GM12878 (cell line): ENCODE measurements around the gene ARHGEF3. TPM values are rescaled to one million over a fixed set of nuclear protein-coding genes. Genes with fewer than 3 reads are reported as not detected.

Source experiments
- ATAC-seq: fragments of 200-7000 bp; cut with Tn5 transposase; 3 replicates; pipeline ENCODE4 v1.9.1; 2020; ENCODE audit warnings: mild to moderate bottlenecking, moderate library complexity
- BruUV-seq: library from RNA; stranded (reverse); fragments of 400-500 nt; replicated peaks from 2 replicates; lab custom pipeline; 2021; lab: Mats Ljungman, UMichigan
- CTCF ChIA-PET: fragments of 300-600 bp; sonication (Branson Sonifier 250); formaldehyde crosslinking; extraction: SDS; loops from one replicate; lab custom pipeline; 2021; ENCODE audit warnings: inconsistent platforms; lab: Yijun Ruan, JAX
- POLR2A ChIA-PET: fragments of 350-600 bp; formaldehyde crosslinking; extraction: SDS; loops from one replicate; lab custom pipeline; 2021; ENCODE audit warnings: inconsistent platforms; lab: Charles Lee
- RAD21 ChIA-PET: fragments of 300-600 bp; sonication (Branson Sonifier 250); formaldehyde crosslinking; loops from one replicate; lab custom pipeline; 2023; ENCODE audit warnings: antibody characterized with exemption; ENCODE audit not compliant: unreplicated experiment; lab: Charles Lee
- SMC1A ChIA-PET: fragments of 300-600 bp; sonication (Branson Sonifier 250); formaldehyde crosslinking; loops from one replicate; lab custom pipeline; 2023; ENCODE audit not compliant: unreplicated experiment, uncharacterized antibody; lab: Charles Lee
- DNase-seq: peaks from one replicate; pipeline ENCODE4 v3.0.0-alpha.2; 2011; ENCODE audit warnings: low read depth, low spot score
- FAIRE-seq: peaks from 3 replicates; lab custom pipeline; 2011; peaks lifted over from hg19 to GRCh38; lab: Jason Lieb, UNC
- H2AFZ ChIP-seq: 2 replicates; pipeline ENCODE4 v1.6.0; 2011; ENCODE audit warnings: low read depth, low read length, control low read depth; ENCODE audit not compliant: control insufficient read depth
- H3K27ac ChIP-seq: 2 replicates; pipeline ENCODE4 v1.5.1; 2011; ENCODE audit warnings: control low read depth; ENCODE audit not compliant: control insufficient read depth, insufficient read depth
- H3K27me3 ChIP-seq, 2 experiments: replicated peaks in 1 of 2; 2 replicates each; pipeline versions ENCODE4 v1.6.0 to v1.6.1; 2011; ENCODE audit warnings: low read length in 1 of 2; ENCODE audit not compliant: control insufficient read depth in 2 of 2, insufficient read depth in 2 of 2
- H3K36me3 ChIP-seq, 2 experiments: 2 replicates each; pipeline ENCODE4 v1.5.1; 2011; ENCODE audit warnings: low read length in 1 of 2; ENCODE audit not compliant: control insufficient read depth in 2 of 2, insufficient read depth in 2 of 2
- H3K4me1 ChIP-seq: 2 replicates; pipeline ENCODE4 v1.6.1; 2011; ENCODE audit warnings: mild to moderate bottlenecking, low read length, moderate library complexity, mixed read lengths; ENCODE audit not compliant: control insufficient read depth, insufficient read depth
- H3K4me2 ChIP-seq: 2 replicates; pipeline ENCODE4 v1.6.0; 2011; ENCODE audit warnings: control low read depth; ENCODE audit not compliant: control insufficient read depth, insufficient read depth
- H3K4me3 ChIP-seq: fragments of 200-600 bp; sonication (generic); 2 replicates; pipeline ENCODE4 v1.5.1; 2016
- H3K79me2 ChIP-seq: 2 replicates; pipeline ENCODE4 v1.6.0; 2011; ENCODE audit warnings: low read length; ENCODE audit not compliant: control insufficient read depth, insufficient read depth
- H3K9ac ChIP-seq: 2 replicates; pipeline ENCODE4 v1.8.0; 2011; ENCODE audit warnings: low read length, control low read depth, mixed read lengths; ENCODE audit not compliant: control insufficient read depth, insufficient read depth
- H3K9me3 ChIP-seq: replicated peaks from 3 replicates; pipeline ENCODE4 v1.5.1; 2011; ENCODE audit warnings: mild to moderate bottlenecking, low read length; ENCODE audit not compliant: control insufficient read depth, insufficient read depth
- H4K20me1 ChIP-seq: 2 replicates; pipeline ENCODE4 v1.6.0; 2011; ENCODE audit not compliant: control insufficient read depth, insufficient read depth
- ATF2 ChIP-seq: IDR thresholded peaks from 2 replicates; pipeline ENCODE4 v1.6.1; 2012; ENCODE audit warnings: low read length, inconsistent platforms
- ATF7 ChIP-seq: fragments of 450-650 bp; IDR thresholded peaks from 2 replicates; pipeline ENCODE4 v1.6.1; 2016; ENCODE audit warnings: low read depth, mild to moderate bottlenecking
- BCL3 ChIP-seq: IDR thresholded peaks from 2 replicates; pipeline ENCODE4 v1.6.1; 2011; ENCODE audit warnings: borderline replicate concordance, low read depth, mild to moderate bottlenecking, moderate library complexity, low read length; ENCODE audit not compliant: insufficient read depth, poor library complexity, severe bottlenecking
- BHLHE40 ChIP-seq, 2 experiments: fragments of 450-650 bp in 1 of 2; IDR thresholded peaks; 2 replicates each; pipeline ENCODE4 v1.6.1; 2011 to 2017; ENCODE audit warnings: low read depth in 2 of 2, borderline replicate concordance in 1 of 2, improper control_type of control experiment in 1 of 2, low read length in 1 of 2, mild to moderate bottlenecking in 1 of 2
- CREB1 ChIP-seq: IDR thresholded peaks from 2 replicates; pipeline ENCODE4 v1.6.1; 2012; ENCODE audit warnings: low read depth, mild to moderate bottlenecking, inconsistent platforms
- E2F4 ChIP-seq: IDR thresholded peaks from 2 replicates; pipeline ENCODE4 v1.6.1; 2012; ENCODE audit warnings: low read depth, low read length, improper control_type of control experiment
- E2F8 ChIP-seq: fragments of 450-650 bp; IDR thresholded peaks from 2 replicates; pipeline ENCODE4 v1.6.1; 2018; ENCODE audit warnings: mild to moderate bottlenecking, low read depth, moderate library complexity; ENCODE audit not compliant: partially characterized antibody
- ESRRA ChIP-seq: IDR thresholded peaks from 2 replicates; pipeline ENCODE4 v1.6.1; 2012; ENCODE audit warnings: mild to moderate bottlenecking, low read length, improper control_type of control experiment
- HSF1 ChIP-seq: fragments of 150-350 bp; IDR thresholded peaks from 2 replicates; pipeline ENCODE4 v1.6.1; 2014; ENCODE audit warnings: mild to moderate bottlenecking, low read depth, low read length
- MTA3 ChIP-seq: IDR thresholded peaks from 2 replicates; pipeline ENCODE4 v1.6.1; 2012; ENCODE audit warnings: low read length, inconsistent platforms, borderline replicate concordance
- NFYB ChIP-seq: IDR thresholded peaks from 2 replicates; pipeline ENCODE4 v1.6.1; 2011; ENCODE audit warnings: low read depth, mild to moderate bottlenecking, low read length, improper control_type of control experiment, moderate library complexity; ENCODE audit not compliant: insufficient read depth
- RFX5 ChIP-seq: IDR thresholded peaks from 2 replicates; pipeline ENCODE4 v1.6.1; 2011; ENCODE audit warnings: low read depth, low read length, improper control_type of control experiment
- SMARCA5 ChIP-seq: fragments of 450-650 bp; IDR thresholded peaks from 2 replicates; pipeline ENCODE4 v1.6.1; 2017; ENCODE audit warnings: mild to moderate bottlenecking
- ZBED1 ChIP-seq: IDR thresholded peaks from 2 replicates; pipeline ENCODE4 v1.6.1; 2016; ENCODE audit warnings: borderline replicate concordance
- ZNF274 ChIP-seq: IDR thresholded peaks from one replicate; pipeline ENCODE4 v1.8.0; 2011; ENCODE audit not compliant: insufficient read length, insufficient read depth
- WGBS: methylation state at CpG from one replicate; pipeline ENCODE4 v1.1.6; 2016; ENCODE audit warnings: low lambda C conversion rate; ENCODE audit not compliant: insufficient replicate concordance, insufficient coverage; ENCODE audit errors: missing lambda C conversion rate; 5-methylcytosine and 5-hydroxymethylcytosine counted together
- in situ Hi-C: fragments of 300-500 bp; cut with MboI; formaldehyde crosslinking; loops from 9 replicates; pipeline ENCODE4 v1.14.3; 2018; ENCODE audit warnings: mixed read lengths
- intact Hi-C: fragments of 100-400 bp; cut with micrococcal nuclease; formaldehyde crosslinking; loops from one replicate; pipeline ENCODE4 v1.14.2; 2022; ENCODE audit not compliant: unreplicated experiment
- polyA plus RNA-seq, 11 experiments: library from polyadenylated mRNA; depleted of rRNA in 4 of 11; unstranded in 6 of 11; stranded (reverse) in 5 of 11; fragments of >200 nt; fragmentation: Nextera tagmentation in 4 of 11; fragmentation: Illumina TruSeq in 1 of 11; extraction: Ambion mirVana in 4 of 11; extraction: Trizol in 1 of 11; gene quantifications; 1 replicate in 1 of 11; 2 replicates in 10 of 11; pipeline versions ENCODE4 v1.2.1 to v1.2.3, GENCODE V29; 2011 to 2016; ENCODE audit warnings: inconsistent platforms in 2 of 11, missing spikeins in 2 of 11, low read depth in 1 of 11
- total RNA-seq, 4 experiments: library from RNA; depleted of rRNA in 3 of 4; stranded (reverse); fragments of >200 nt in 3 of 4; fragmentation: Illumina TruSeq in 1 of 4; extraction: Trizol in 1 of 4; gene quantifications; 2 replicates each; pipeline versions ENCODE4 v1.2.1 to v1.2.3, GENCODE V29; 2013 to 2021

Gene ARHGEF3
- total and polyA plus RNA-seq, 10 of the 15 experiments (the other 5 are each of a cell fraction or from before 2014, with no cell fraction given), result 21.8 to 78.7 (median 56.2) TPM

- Histone ChIP-seq H3K27ac (no peak overlapping the region), H3K27me3 (no peaks in the 10 kb centered on the region)
- in situ Hi-C loops, result no loop called here
- no peak for TF ChIP-seq SMARCA5
- TF ChIP-seq BCL3, result no peak
- no peak for TF ChIP-seq HSF1
- TF ChIP-seq RFX5, result no peak
- TF ChIP-seq ZBED1, result no peak
- TF ChIP-seq CREB1, result no peak
- TF ChIP-seq E2F4, result no peak
- TF ChIP-seq MTA3, result no peak
- no peak for TF ChIP-seq BHLHE40 (IDR thresholded peaks at IDR 0.05; ENCODE audit: borderline replicate concordance in 1 of 2, low read depth in 2 of 2, low read length in 1 of 2)
- TF ChIP-seq ATF2, result no peak
- no peak for TF ChIP-seq NFYB
- no peak for TF ChIP-seq ATF7
- no peak for TF ChIP-seq ZNF274
- TF ChIP-seq ESRRA, result no peak
- no peak for TF ChIP-seq E2F8
- TF ChIP-seq, all 136 proteins: peak for 0
- Histone ChIP-seq H2AFZ (no peak overlapping the region), H3K9ac (no peak overlapping the region), H3K36me3 (peaks cover 3 to 9% of the 10 kb centered on the region in 2 experiments), H3K9me3 (no peaks in the 10 kb centered on the region), H4K20me1 (no peaks in the 10 kb centered on the region), H3K4me3 (no peak overlapping the region), H3K4me2 (no peak overlapping the region), H3K79me2 (no peaks in the 10 kb centered on the region), H3K4me1 (peaks cover 6% of the 10 kb centered on the region)
- ATAC-seq (no peak), FAIRE-seq (no peak), DNase-seq (no peak)
- POLR2A ChIA-PET, result interaction anchor here (0.7 to 1.6 kb wide), 6 partner anchors 9 to 1751 kb away, joined by 3 to 6 read pairs (median 4); no protein-coding TSS in a partner anchor
- BruUV-seq, result no TSS peak
- SMC1A ChIA-PET, result interaction anchor here (0.6 to 2.3 kb wide), 11 partner anchors 10 to 39 kb away, joined by 3 to 12 read pairs (median 7); no protein-coding TSS in a partner anchor
- 95% methylated on average over 2 of the region's 2 CpGs for WGBS
- CTCF ChIA-PET, result interaction anchor here (0.6 to 4.0 kb wide), 4 partner anchors 12 to 1085 kb away, joined by 3 to 21 read pairs (median 4); no protein-coding TSS in a partner anchor
- intact Hi-C loops, result no loop called here
- RAD21 ChIA-PET, result interaction anchor here (0.8 to 2.4 kb wide), 4 partner anchors 10 to 35 kb away, joined by 3 to 7 read pairs (median 4); no protein-coding TSS in a partner anchor
Observed at GRCh38 chr3:56764184-56764583, 37.6 kb downstream of the ARHGEF3 start.
